SK-N-SH treated with all-trans-retinoic acid at 6 μM for 48 hours (cell line): Measurements from ENCODE around the gene MTOR.
A peak's percentile ranks its signal among the peaks of the same experiment; 100 is the strongest.
"Not testable (repeated sequence)": the region's sequence is repeated elsewhere in the genome, so short reads cannot be mapped to it uniquely, and the experiment has no call there.

Source experiments
- ATAC-seq: fragments of 200-7000 bp; cut with Tn5 transposase; 3 replicates; pipeline ENCODE4 v1.9.1; 2020; ENCODE audit warnings: mild to moderate bottlenecking, moderate library complexity
- BACH2 ChIP-seq: fragments of 250-450 bp; sonication (Bioruptor Pico); IDR thresholded peaks from 2 replicates; pipeline ENCODE4 v1.9.0; 2021; ENCODE audit warnings: mild to moderate bottlenecking, borderline replicate concordance
- CSRNP3 ChIP-seq: fragments of 250-450 bp; sonication (Bioruptor Pico); IDR thresholded peaks from 2 replicates; pipeline ENCODE4 v1.5.1; 2021; ENCODE audit warnings: mild to moderate bottlenecking, moderate library complexity
- GLIS3 ChIP-seq: fragments of 250-450 bp; sonication (Bioruptor Pico); IDR thresholded peaks from 2 replicates; pipeline ENCODE4 v1.5.0; 2020; ENCODE audit warnings: mild to moderate bottlenecking, moderate library complexity
- PPARA ChIP-seq: fragments of 250-450 bp; sonication (Bioruptor Pico); IDR thresholded peaks from 2 replicates; pipeline ENCODE4 v1.5.0; 2020; ENCODE audit warnings: mild to moderate bottlenecking, borderline replicate concordance
- RARB ChIP-seq: fragments of 250-450 bp; sonication (Bioruptor Pico); IDR thresholded peaks from 2 replicates; pipeline ENCODE4 v1.8.0; 2021; ENCODE audit warnings: mild to moderate bottlenecking, moderate library complexity
- SNAI2 ChIP-seq: fragments of 250-450 bp; sonication (Bioruptor Pico); IDR thresholded peaks from 2 replicates; pipeline ENCODE4 v1.5.0; 2020; ENCODE audit warnings: mild to moderate bottlenecking, moderate library complexity
- TCF4 ChIP-seq: fragments of 250-450 bp; sonication (Bioruptor Pico); IDR thresholded peaks from 2 replicates; pipeline ENCODE4 v1.8.0; 2021; ENCODE audit warnings: mild to moderate bottlenecking, moderate library complexity, borderline replicate concordance
- TSHZ2 ChIP-seq: fragments of 250-450 bp; sonication (Bioruptor Pico); IDR thresholded peaks from 2 replicates; pipeline ENCODE4 v1.5.0; 2020; ENCODE audit warnings: mild to moderate bottlenecking, moderate library complexity
- ZC3H10 ChIP-seq: fragments of 250-450 bp; sonication (Bioruptor Pico); IDR thresholded peaks from 2 replicates; pipeline ENCODE4 v1.5.1; 2021; ENCODE audit warnings: mild to moderate bottlenecking, moderate library complexity
- ZNF565 ChIP-seq: fragments of 450-650 bp; formaldehyde crosslinking; conservative IDR thresholded peaks from 2 replicates; pipeline ENCODE4 v1.5.0; 2020; ENCODE audit warnings: low read depth, mild to moderate bottlenecking, moderate library complexity
- ZNF70 ChIP-seq: fragments of 450-650 bp; formaldehyde crosslinking; IDR thresholded peaks from 2 replicates; pipeline ENCODE4 v1.5.0; 2020; ENCODE audit warnings: mild to moderate bottlenecking, moderate library complexity
- ZNF8 ChIP-seq: fragments of 450-650 bp; formaldehyde crosslinking; IDR thresholded peaks from 2 replicates; pipeline ENCODE4 v1.5.0; 2020; ENCODE audit warnings: mild to moderate bottlenecking, moderate library complexity
- TF ChIP-seq, protein P1 (sequence below): fragments of 250-450 bp; sonication (Bioruptor Pico); IDR thresholded peaks from 2 replicates; pipeline ENCODE4 v1.5.1; 2020; ENCODE audit warnings: low read depth, mild to moderate bottlenecking, moderate library complexity

The MTOR gene

GRCh38 chr1:11098931-11099309, 163.4 kb downstream of the MTOR start (continued):
- no peak for TF ChIP-seq TSHZ2 (CRISPR knock-in tag)
- TF ChIP-seq, all 23 proteins: peak for 0

DNA sequence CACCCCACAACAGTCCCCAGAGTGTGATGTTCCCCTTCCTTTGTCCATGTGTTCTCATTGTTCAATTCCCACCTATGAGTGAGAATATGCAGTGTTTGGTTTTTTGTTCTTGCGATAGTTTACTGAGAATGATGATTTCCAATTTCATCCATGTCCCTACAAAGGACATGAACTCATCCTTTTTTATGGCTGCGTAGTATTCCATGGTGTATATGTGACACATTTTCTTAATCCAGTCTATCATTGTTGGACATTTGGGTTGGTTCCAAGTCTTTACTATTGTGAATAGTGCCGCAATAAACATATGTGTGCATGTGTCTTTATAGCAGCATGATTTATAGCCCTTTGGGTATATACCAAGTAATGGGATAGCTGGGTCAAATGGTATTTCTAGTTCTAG, 178.6 kb downstream of the MTOR start:
- not testable (repeated sequence) for ATAC-seq

DNA sequence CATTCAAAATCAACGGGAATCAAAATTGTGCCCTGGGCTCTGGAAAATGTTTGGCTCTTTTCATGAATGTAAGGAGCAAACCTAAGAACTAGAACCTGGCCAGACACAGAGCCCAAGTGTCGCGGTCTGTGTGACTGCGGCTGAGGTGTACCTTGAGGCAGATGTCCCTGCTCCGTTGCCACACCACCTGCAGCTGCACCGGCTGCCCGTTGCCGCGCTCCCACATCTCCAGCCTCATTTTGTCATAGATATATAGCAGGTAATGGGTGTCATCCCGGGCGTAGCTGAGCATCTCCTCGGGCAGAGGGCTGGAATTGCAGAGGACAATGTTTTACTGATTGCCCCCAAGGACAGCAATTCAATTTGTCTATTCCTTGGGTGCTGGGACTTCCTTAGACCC, 181.4 kb downstream of the MTOR start:
- no peak for TF ChIP-seq ZNF8 (CRISPR knock-in tag)
- TF ChIP-seq ZNF70: no peak
- TF ChIP-seq ZNF565: no peak
- no peak for TF ChIP-seq TCF4
- TF ChIP-seq, all 23 proteins: peak for 0
- no peak for ATAC-seq

GRCh38 chr1:11078631-11079030, 183.7 kb downstream of the MTOR start:
- ATAC-seq: peak; percentile 35; the same call in 2 of the 3 replicates
- TF ChIP-seq ZNF70 (no peak), RARB (CRISPR knock-in tag) (no peak), SNAI2 (CRISPR knock-in tag) (no peak), PPARA (CRISPR knock-in tag) (no peak), CSRNP3 (CRISPR knock-in tag) (no peak), ZNF8 (CRISPR knock-in tag) (no peak)
- TF ChIP-seq, protein P1, sequence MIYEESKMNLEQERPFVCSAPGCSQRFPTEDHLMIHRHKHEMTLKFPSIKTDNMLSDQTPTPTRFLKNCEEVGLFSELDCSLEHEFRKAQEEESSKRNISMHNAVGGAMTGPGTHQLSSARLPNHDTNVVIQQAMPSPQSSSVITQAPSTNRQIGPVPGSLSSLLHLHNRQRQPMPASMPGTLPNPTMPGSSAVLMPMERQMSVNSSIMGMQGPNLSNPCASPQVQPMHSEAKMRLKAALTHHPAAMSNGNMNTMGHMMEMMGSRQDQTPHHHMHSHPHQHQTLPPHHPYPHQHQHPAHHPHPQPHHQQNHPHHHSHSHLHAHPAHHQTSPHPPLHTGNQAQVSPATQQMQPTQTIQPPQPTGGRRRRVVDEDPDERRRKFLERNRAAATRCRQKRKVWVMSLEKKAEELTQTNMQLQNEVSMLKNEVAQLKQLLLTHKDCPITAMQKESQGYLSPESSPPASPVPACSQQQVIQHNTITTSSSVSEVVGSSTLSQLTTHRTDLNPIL (CRISPR knock-in tag): no peak

DNA sequence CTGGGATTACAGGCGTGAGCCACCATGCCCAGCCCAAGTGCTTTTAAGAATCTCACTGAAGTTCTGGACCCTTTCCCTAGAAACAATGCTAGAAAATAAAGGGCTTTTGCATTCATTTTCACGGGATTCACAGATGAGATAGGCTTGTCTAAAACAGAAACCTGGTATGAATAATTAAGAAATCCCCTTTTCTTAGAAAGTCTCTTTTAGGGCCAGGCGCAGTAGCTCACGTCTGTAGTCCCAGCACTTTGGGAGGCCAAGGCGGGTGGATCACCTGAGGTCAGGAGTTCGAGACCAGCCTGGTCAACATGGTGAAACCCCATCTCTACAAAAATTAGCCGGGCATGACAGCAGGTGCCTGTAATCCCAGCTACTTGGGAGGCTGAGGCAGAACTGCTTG, 189.0 kb downstream of the MTOR start:
- not testable (repeated sequence) for ATAC-seq

GRCh38 chr1:11072216-11072917, 190.0 kb downstream of the MTOR start:
- ATAC-seq: no peak
- TF ChIP-seq TSHZ2 (CRISPR knock-in tag): no peak
- TF ChIP-seq BACH2 (CRISPR knock-in tag): no peak
- no peak for TF ChIP-seq GLIS3
- no peak for TF ChIP-seq ZNF8 (CRISPR knock-in tag)
- TF ChIP-seq RARB (CRISPR knock-in tag): no peak
- TF ChIP-seq ZC3H10 (CRISPR knock-in tag): no peak
